H9 (cell line): Measurements from ENCODE around the gene ADAD2. TPM values are rescaled to one million over a fixed set of nuclear protein-coding genes. Genes with fewer than 3 reads are reported as not detected.

Experiments
- DNase-seq: peaks from one replicate; pipeline ENCODE4 v3.0.0-alpha.2; 2017
- H2AFZ ChIP-seq: one replicate; pipeline ENCODE4 v1.6.1; 2013; ENCODE audit warnings: mild to moderate bottlenecking, low read length, control low read depth, moderate library complexity
- H2AK5ac ChIP-seq: 2 replicates; pipeline ENCODE4 v1.6.1; 2013; ENCODE audit warnings: low read length, control low read depth, mixed read lengths; ENCODE audit not compliant: insufficient read length
- H2BK120ac ChIP-seq: one replicate; pipeline ENCODE4 v1.6.1; 2013; ENCODE audit warnings: low read depth, mild to moderate bottlenecking, low read length, control low read depth, inconsistent platforms; ENCODE audit not compliant: poor library complexity, severe bottlenecking
- H2BK12ac ChIP-seq: 2 replicates; pipeline ENCODE4 v1.6.1; 2013; ENCODE audit warnings: low read length, control low read depth, mixed read lengths, low read depth; ENCODE audit not compliant: insufficient read length
- H2BK15ac ChIP-seq: 2 replicates; pipeline ENCODE4 v1.6.1; 2013; ENCODE audit warnings: low read depth, low read length, control low read depth
- H2BK20ac ChIP-seq: one replicate; pipeline ENCODE4 v1.6.1; 2013; ENCODE audit warnings: low read depth, mild to moderate bottlenecking, low read length, control low read depth, inconsistent platforms; ENCODE audit not compliant: poor library complexity, severe bottlenecking
- H2BK5ac ChIP-seq: 2 replicates; pipeline ENCODE4 v1.6.1; 2013; ENCODE audit warnings: low read length, control low read depth, mixed read lengths; ENCODE audit not compliant: insufficient read length
- H3K14ac ChIP-seq: 2 replicates; pipeline ENCODE4 v1.6.1; 2013; ENCODE audit warnings: low read length, control low read depth; ENCODE audit not compliant: insufficient read depth
- H3K18ac ChIP-seq: 2 replicates; pipeline ENCODE4 v1.6.1; 2013; ENCODE audit warnings: low read depth, mild to moderate bottlenecking, mixed read lengths, low read length, control low read depth; ENCODE audit not compliant: insufficient read length
- H3K23ac ChIP-seq: 2 replicates; pipeline ENCODE4 v1.6.1; 2013; ENCODE audit warnings: low read length, control low read depth, mixed read lengths, low read depth; ENCODE audit not compliant: insufficient read length
- H3K23me2 ChIP-seq: 2 replicates; pipeline ENCODE4 v1.6.1; 2013; ENCODE audit warnings: low read depth, mild to moderate bottlenecking, mixed read lengths, low read length, control low read depth; ENCODE audit not compliant: insufficient read length, poor library complexity, severe bottlenecking
- H3K27ac ChIP-seq: 2 replicates; pipeline ENCODE4 v1.5.1; 2013; ENCODE audit warnings: low read length, control low read depth, mixed read lengths, low read depth; ENCODE audit not compliant: insufficient read length
- H3K27me3 ChIP-seq: 2 replicates; pipeline ENCODE4 v1.6.1; 2013; ENCODE audit warnings: low read length, control low read depth, inconsistent platforms; ENCODE audit not compliant: insufficient read depth
- H3K4ac ChIP-seq: 2 replicates; pipeline ENCODE4 v1.6.1; 2013; ENCODE audit warnings: low read depth, mild to moderate bottlenecking, control low read depth, inconsistent platforms, low read length, moderate library complexity
- H3K4me1 ChIP-seq: 2 replicates; pipeline ENCODE4 v1.6.1; 2013; ENCODE audit warnings: low read length, control low read depth, inconsistent platforms; ENCODE audit not compliant: insufficient read depth
- H3K4me2 ChIP-seq: 2 replicates; pipeline ENCODE4 v1.6.1; 2013; ENCODE audit warnings: low read length, control low read depth, mixed read lengths; ENCODE audit not compliant: insufficient read length, insufficient read depth
- H3K56ac ChIP-seq: 2 replicates; pipeline ENCODE4 v1.6.1; 2013; ENCODE audit warnings: low read depth, mild to moderate bottlenecking, mixed read lengths, low read length, control low read depth; ENCODE audit not compliant: insufficient read length
- H3K79me1 ChIP-seq: 2 replicates; pipeline ENCODE4 v1.6.1; 2013; ENCODE audit warnings: low read depth, mild to moderate bottlenecking, moderate library complexity, low read length, control low read depth, inconsistent platforms; ENCODE audit not compliant: insufficient read depth, poor library complexity, severe bottlenecking
- H3K79me2 ChIP-seq: 2 replicates; pipeline ENCODE4 v1.6.1; 2013; ENCODE audit warnings: low read length, control low read depth, inconsistent platforms; ENCODE audit not compliant: insufficient read depth
- H3K9ac ChIP-seq: 2 replicates; pipeline ENCODE4 v1.6.1; 2013; ENCODE audit warnings: low read length, control low read depth, mixed read lengths; ENCODE audit not compliant: insufficient read length; ENCODE audit errors: extremely low read depth
- H3K9me3 ChIP-seq: one replicate; pipeline ENCODE4 v1.6.1; 2013; ENCODE audit warnings: low read depth, low read length, inconsistent platforms; ENCODE audit not compliant: control insufficient read depth
- H3T11ph ChIP-seq: one replicate; pipeline ENCODE4 v1.6.1; 2013; ENCODE audit warnings: mild to moderate bottlenecking, low read length, control low read depth, inconsistent platforms
- H4K20me1 ChIP-seq: one replicate; pipeline ENCODE4 v1.6.1; 2013; ENCODE audit not compliant: control insufficient read depth, insufficient read length, insufficient read depth
- H4K5ac ChIP-seq: 2 replicates; pipeline ENCODE4 v1.6.1; 2013; ENCODE audit warnings: low read depth, mild to moderate bottlenecking, mixed read lengths, low read length, control low read depth; ENCODE audit not compliant: insufficient read length
- H4K8ac ChIP-seq: replicated peaks from 2 replicates; pipeline ENCODE4 v1.6.1; 2013; ENCODE audit warnings: low read length, control low read depth, mixed read lengths, low read depth; ENCODE audit not compliant: insufficient read length
- H4K91ac ChIP-seq: 2 replicates; pipeline ENCODE4 v1.6.1; 2013; ENCODE audit warnings: low read depth, mild to moderate bottlenecking, moderate library complexity, mixed read lengths, low read length, control low read depth; ENCODE audit not compliant: insufficient read length
- H3K27ac Mint-ChIP-seq, 3 experiments: 2 replicates in 2 of 3; 3 replicates in 1 of 3; pipeline ENCODE4 v1.8.0; 2020 to 2021; ENCODE audit warnings: mixed read lengths in 3 of 3, mild to moderate bottlenecking in 1 of 3, moderate library complexity in 1 of 3
- H3K27me3 Mint-ChIP-seq: 2 replicates; pipeline ENCODE4 v1.8.0; 2021; ENCODE audit warnings: low read depth, mild to moderate bottlenecking, moderate library complexity, mixed read lengths
- H3K36me3 Mint-ChIP-seq, 3 experiments: 2 replicates in 2 of 3; 3 replicates in 1 of 3; pipeline ENCODE4 v1.8.0; 2020 to 2021; ENCODE audit warnings: low read depth in 3 of 3, mixed read lengths in 3 of 3; ENCODE audit not compliant: insufficient read depth in 1 of 3
- H3K4me1 Mint-ChIP-seq, 2 experiments: 2 replicates each; pipeline ENCODE4 v1.8.0; 2020; ENCODE audit warnings: mixed read lengths in 2 of 2
- H3K4me3 Mint-ChIP-seq, 2 experiments: 2 replicates in 1 of 2; 3 replicates in 1 of 2; pipeline ENCODE4 v1.8.0; 2020 to 2021; ENCODE audit warnings: mild to moderate bottlenecking in 2 of 2, mixed read lengths in 2 of 2, moderate library complexity in 1 of 2
- H3K9me3 Mint-ChIP-seq, 2 experiments: 2 replicates in 1 of 2; 3 replicates in 1 of 2; pipeline ENCODE4 v1.8.0; 2020; ENCODE audit warnings: mild to moderate bottlenecking in 2 of 2, mixed read lengths in 2 of 2, moderate library complexity in 1 of 2
- CTCF ChIP-seq: fragments of 200-600 bp; sonication (generic); conservative IDR thresholded peaks from 3 replicates; pipeline ENCODE4 v1.8.0; 2021; ENCODE audit warnings: antibody characterized with exemption, mild to moderate bottlenecking
- WGBS: extraction: QIAGEN DNeasy Blood & Tissue Kit; methylation state at CpG from one replicate; pipeline ENCODE4 v1.1.7; 2013; ENCODE audit warnings: missing lambda C conversion rate, low lambda C conversion rate, mixed read lengths; ENCODE audit not compliant: insufficient read length; ENCODE audit errors: extremely low coverage; 5-methylcytosine and 5-hydroxymethylcytosine counted together
- total RNA-seq: library from RNA; stranded (reverse); gene quantifications from 2 replicates; pipeline ENCODE4 v1.2.1, GENCODE V29; 2021

ADAD2 gene
- total RNA-seq, 1 experiment from 2014 or later = 1.0 TPM

GRCh38 chr16:84244728-84245127 is 53.8 kb downstream of the ADAD2 start:
- Mint-ChIP-seq H3K27ac (no peak overlapping the region), H3K4me3 (no peak overlapping the region), H3K9me3 (peaks cover 0 to 4% of the 10 kb centered on the region in 2 experiments; a peak in 3 of 5 replicates), H3K36me3 (no peaks in the 10 kb centered on the region), H3K27me3 (peaks cover 6% of the 10 kb centered on the region), H3K4me1 (peaks cover 0 to 2% of the 10 kb centered on the region in 2 experiments; a peak in 1 of 4 replicates)
- DNase-seq = no peak
- no peak overlapping the region for H2BK120ac ChIP-seq
- no peak overlapping the region for H3K14ac ChIP-seq
- no peaks in the 10 kb centered on the region for H3K79me1 ChIP-seq
- no peak overlapping the region for H2BK12ac ChIP-seq
- no peak overlapping the region for H4K5ac ChIP-seq
- no peaks in the 10 kb centered on the region for H3K4me1 ChIP-seq
- no peaks in the 10 kb centered on the region for H3K79me2 ChIP-seq
- H2AK5ac ChIP-seq = no peak overlapping the region
- H4K8ac ChIP-seq = no peak overlapping the region
- no peak overlapping the region for H3K4ac ChIP-seq
- H3K23ac ChIP-seq = no peak overlapping the region
- no peak overlapping the region for H2AFZ ChIP-seq
- no peak overlapping the region for H3T11ph ChIP-seq
- no peak overlapping the region for H3K9ac ChIP-seq
- no peak overlapping the region for H2BK15ac ChIP-seq
- no CpG with 5 or more reads among the region's 2 CpGs for WGBS
- H2BK5ac ChIP-seq = no peak overlapping the region
- no peak overlapping the region for H3K18ac ChIP-seq
- no peak overlapping the region for H3K56ac ChIP-seq
- H3K27me3 ChIP-seq = no peaks in the 10 kb centered on the region
- no peak overlapping the region for H3K4me2 ChIP-seq
- H4K20me1 ChIP-seq = no peaks in the 10 kb centered on the region
- no peak overlapping the region for H2BK20ac ChIP-seq
- no peaks in the 10 kb centered on the region for H3K23me2 ChIP-seq
- H3K27ac ChIP-seq = no peak overlapping the region
- no peaks in the 10 kb centered on the region for H3K9me3 ChIP-seq
- H4K91ac ChIP-seq = no peak overlapping the region
- TF ChIP-seq CTCF = no peak
